A549 (cell line): Measurements from ENCODE around the gene SORCS2.

Experiments used
- EP300 ChIP-seq, 2 experiments: fragments of >200 bp; sonication (Bioruptor Twin); formaldehyde crosslinking; IDR thresholded peaks; 2 replicates in 1 of 2; 3 replicates in 1 of 2; pipeline ENCODE4 v1.6.1; 2016 to 2017
- MAFK ChIP-seq: fragments of 450-650 bp; IDR thresholded peaks from 2 replicates; pipeline ENCODE4 v1.6.1; 2014; ENCODE audit not compliant: partially characterized antibody
- MAZ ChIP-seq: fragments of 150-350 bp; IDR thresholded peaks from 2 replicates; pipeline ENCODE4 v1.6.1; 2014; ENCODE audit warnings: antibody characterized with exemption, low read depth, low read length, borderline replicate concordance
- NFE2L2 ChIP-seq: fragments of 150-350 bp; conservative IDR thresholded peaks from 2 replicates; pipeline ENCODE4 v1.6.1; 2014; ENCODE audit warnings: low read length
- POLR2A ChIP-seq: IDR thresholded peaks from 2 replicates; pipeline ENCODE4 v1.6.1; 2012; ENCODE audit warnings: mild to moderate bottlenecking, low read length
- RAD21 ChIP-seq, 2 experiments: fragments of >200 bp in 1 of 2; sonication (Bioruptor Twin) in 1 of 2; formaldehyde crosslinking in 1 of 2; IDR thresholded peaks in 1 of 2; conservative IDR thresholded peaks in 1 of 2; 2 replicates in 1 of 2; 3 replicates in 1 of 2; pipeline ENCODE4 v1.6.1; 2012 to 2018; ENCODE audit warnings: inconsistent platforms in 1 of 2
- TF ChIP-seq, protein P1 (sequence below): IDR thresholded peaks from 2 replicates; pipeline ENCODE4 v1.6.1; 2012
- TF ChIP-seq, protein P2 (sequence below): fragments of >200 bp; sonication (Bioruptor Twin); formaldehyde crosslinking; IDR thresholded peaks from 3 replicates; pipeline ENCODE4 v1.5.1; 2016
- TF ChIP-seq, protein P3 (sequence below): fragments of 250-450 bp; sonication (Bioruptor Pico); IDR thresholded peaks from 2 replicates; pipeline ENCODE4 v1.5.0; 2021; ENCODE audit warnings: mild to moderate bottlenecking, moderate library complexity, borderline replicate concordance
- TF ChIP-seq, protein P4 (sequence below): fragments of 200-600 bp; sonication (generic); IDR thresholded peaks from 2 replicates; pipeline ENCODE4 v1.6.1; 2016; ENCODE audit warnings: antibody characterized with exemption, mild to moderate bottlenecking, moderate library complexity

DNA sequence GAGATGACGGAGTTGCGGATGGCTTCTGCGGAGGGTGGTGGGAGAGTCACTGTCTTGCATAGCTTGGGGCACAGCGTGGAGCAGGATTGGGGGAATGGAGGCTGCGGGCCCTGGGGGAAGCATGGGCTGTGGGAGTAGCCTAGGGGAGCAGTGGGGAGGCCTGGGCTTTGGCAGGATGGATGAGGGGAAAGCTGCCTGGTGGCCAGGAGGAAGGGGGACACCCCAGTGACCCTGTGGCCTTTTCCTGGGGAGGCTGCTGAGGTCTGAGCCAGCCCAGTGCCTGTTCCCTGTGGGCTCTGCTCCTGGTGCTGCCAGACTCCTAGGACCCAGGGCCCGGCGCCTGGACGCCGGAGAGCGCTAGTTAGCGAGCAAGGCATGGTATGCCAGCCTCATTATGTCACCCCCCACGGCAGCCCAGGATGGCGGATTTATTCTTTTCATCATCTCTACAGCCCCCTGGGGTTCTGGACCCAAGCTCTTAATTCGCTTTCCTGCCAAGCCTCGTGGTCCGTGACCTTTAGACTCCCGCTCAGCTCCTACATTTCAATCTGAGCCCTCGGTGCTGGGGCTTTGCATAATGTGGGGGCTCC is 39.8 kb downstream of the SORCS2 start:
- TF ChIP-seq NFE2L2, result no peak
- TF ChIP-seq, protein P1, sequence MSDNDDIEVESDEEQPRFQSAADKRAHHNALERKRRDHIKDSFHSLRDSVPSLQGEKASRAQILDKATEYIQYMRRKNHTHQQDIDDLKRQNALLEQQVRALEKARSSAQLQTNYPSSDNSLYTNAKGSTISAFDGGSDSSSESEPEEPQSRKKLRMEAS, result no peak
- TF ChIP-seq POLR2A, result no peak
- TF ChIP-seq, protein P2, sequence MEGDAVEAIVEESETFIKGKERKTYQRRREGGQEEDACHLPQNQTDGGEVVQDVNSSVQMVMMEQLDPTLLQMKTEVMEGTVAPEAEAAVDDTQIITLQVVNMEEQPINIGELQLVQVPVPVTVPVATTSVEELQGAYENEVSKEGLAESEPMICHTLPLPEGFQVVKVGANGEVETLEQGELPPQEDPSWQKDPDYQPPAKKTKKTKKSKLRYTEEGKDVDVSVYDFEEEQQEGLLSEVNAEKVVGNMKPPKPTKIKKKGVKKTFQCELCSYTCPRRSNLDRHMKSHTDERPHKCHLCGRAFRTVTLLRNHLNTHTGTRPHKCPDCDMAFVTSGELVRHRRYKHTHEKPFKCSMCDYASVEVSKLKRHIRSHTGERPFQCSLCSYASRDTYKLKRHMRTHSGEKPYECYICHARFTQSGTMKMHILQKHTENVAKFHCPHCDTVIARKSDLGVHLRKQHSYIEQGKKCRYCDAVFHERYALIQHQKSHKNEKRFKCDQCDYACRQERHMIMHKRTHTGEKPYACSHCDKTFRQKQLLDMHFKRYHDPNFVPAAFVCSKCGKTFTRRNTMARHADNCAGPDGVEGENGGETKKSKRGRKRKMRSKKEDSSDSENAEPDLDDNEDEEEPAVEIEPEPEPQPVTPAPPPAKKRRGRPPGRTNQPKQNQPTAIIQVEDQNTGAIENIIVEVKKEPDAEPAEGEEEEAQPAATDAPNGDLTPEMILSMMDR, result no peak
- TF ChIP-seq MAFK, result no peak
- TF ChIP-seq, protein P3, sequence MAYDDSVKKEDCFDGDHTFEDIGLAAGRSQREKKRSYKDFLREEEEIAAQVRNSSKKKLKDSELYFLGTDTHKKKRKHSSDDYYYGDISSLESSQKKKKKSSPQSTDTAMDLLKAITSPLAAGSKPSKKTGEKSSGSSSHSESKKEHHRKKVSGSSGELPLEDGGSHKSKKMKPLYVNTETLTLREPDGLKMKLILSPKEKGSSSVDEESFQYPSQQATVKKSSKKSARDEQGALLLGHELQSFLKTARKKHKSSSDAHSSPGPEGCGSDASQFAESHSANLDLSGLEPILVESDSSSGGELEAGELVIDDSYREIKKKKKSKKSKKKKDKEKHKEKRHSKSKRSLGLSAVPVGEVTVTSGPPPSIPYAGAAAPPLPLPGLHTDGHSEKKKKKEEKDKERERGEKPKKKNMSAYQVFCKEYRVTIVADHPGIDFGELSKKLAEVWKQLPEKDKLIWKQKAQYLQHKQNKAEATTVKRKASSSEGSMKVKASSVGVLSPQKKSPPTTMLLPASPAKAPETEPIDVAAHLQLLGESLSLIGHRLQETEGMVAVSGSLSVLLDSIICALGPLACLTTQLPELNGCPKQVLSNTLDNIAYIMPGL (CRISPR knock-in tag), result no peak
- no peak for TF ChIP-seq MAZ
- TF ChIP-seq EP300 (IDR thresholded peaks at IDR 0.05), result no peak
- no peak for TF ChIP-seq RAD21 (conservative IDR thresholded peaks at IDR 0.05 in 1 of 2, IDR thresholded peaks at IDR 0.05 in 1 of 2)
- TF ChIP-seq, protein P4, sequence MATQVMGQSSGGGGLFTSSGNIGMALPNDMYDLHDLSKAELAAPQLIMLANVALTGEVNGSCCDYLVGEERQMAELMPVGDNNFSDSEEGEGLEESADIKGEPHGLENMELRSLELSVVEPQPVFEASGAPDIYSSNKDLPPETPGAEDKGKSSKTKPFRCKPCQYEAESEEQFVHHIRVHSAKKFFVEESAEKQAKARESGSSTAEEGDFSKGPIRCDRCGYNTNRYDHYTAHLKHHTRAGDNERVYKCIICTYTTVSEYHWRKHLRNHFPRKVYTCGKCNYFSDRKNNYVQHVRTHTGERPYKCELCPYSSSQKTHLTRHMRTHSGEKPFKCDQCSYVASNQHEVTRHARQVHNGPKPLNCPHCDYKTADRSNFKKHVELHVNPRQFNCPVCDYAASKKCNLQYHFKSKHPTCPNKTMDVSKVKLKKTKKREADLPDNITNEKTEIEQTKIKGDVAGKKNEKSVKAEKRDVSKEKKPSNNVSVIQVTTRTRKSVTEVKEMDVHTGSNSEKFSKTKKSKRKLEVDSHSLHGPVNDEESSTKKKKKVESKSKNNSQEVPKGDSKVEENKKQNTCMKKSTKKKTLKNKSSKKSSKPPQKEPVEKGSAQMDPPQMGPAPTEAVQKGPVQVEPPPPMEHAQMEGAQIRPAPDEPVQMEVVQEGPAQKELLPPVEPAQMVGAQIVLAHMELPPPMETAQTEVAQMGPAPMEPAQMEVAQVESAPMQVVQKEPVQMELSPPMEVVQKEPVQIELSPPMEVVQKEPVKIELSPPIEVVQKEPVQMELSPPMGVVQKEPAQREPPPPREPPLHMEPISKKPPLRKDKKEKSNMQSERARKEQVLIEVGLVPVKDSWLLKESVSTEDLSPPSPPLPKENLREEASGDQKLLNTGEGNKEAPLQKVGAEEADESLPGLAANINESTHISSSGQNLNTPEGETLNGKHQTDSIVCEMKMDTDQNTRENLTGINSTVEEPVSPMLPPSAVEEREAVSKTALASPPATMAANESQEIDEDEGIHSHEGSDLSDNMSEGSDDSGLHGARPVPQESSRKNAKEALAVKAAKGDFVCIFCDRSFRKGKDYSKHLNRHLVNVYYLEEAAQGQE, result no peak
